ENCODE measurements around the gene ZNF136.

The ZNF136 gene

GRCh38 chr19:12198136-12198535 lies 35.2 kb downstream of the ZNF136 start:
- TF ChIP-seq POLR2AphosphoS5 (IDR thresholded peaks at IDR 0.05; ENCODE audit: low read depth, low read length) (no peak), SIN3A (IDR thresholded peaks at IDR 0.05; ENCODE audit: borderline replicate concordance, insufficient read depth, low read length) (no peak)

- TF ChIP-seq SIN3A (IDR thresholded peaks at IDR 0.05; ENCODE audit: borderline replicate concordance, insufficient read depth, low read length) = no peak
- TF ChIP-seq REST (IDR thresholded peaks at IDR 0.05; ENCODE audit: insufficient read depth in 1 of 2, low read depth in 2 of 2, low read length in 2 of 2) = no peak
- no peak for TF ChIP-seq TAF1 (IDR thresholded peaks at IDR 0.05; ENCODE audit: borderline replicate concordance, insufficient read depth, low read length)
- no peak for TF ChIP-seq FOXP2 (optimal IDR thresholded peaks at IDR 0.05; ENCODE audit: borderline replicate concordance, extremely low read depth, extremely low read length, insufficient read depth)
- TF ChIP-seq POLR2AphosphoS5 (IDR thresholded peaks at IDR 0.05; ENCODE audit: low read depth, low read length) = no peak
Observed at GRCh38 chr19:12199757-12200419, 37.0 kb downstream of the ZNF136 start.

GRCh38 chr19:12202250-12202649 lies 39.4 kb downstream of the ZNF136 start:
- TF ChIP-seq TAF1 (IDR thresholded peaks at IDR 0.05; ENCODE audit: borderline replicate concordance, insufficient read depth, low read length) (no peak), POLR2AphosphoS5 (IDR thresholded peaks at IDR 0.05; ENCODE audit: low read depth, low read length) (no peak), SIN3A (IDR thresholded peaks at IDR 0.05; ENCODE audit: borderline replicate concordance, insufficient read depth, low read length) (no peak), REST (IDR thresholded peaks at IDR 0.05; ENCODE audit: insufficient read depth in 1 of 2, low read depth in 2 of 2, low read length in 2 of 2) (no peak), FOXP2 (optimal IDR thresholded peaks at IDR 0.05; ENCODE audit: borderline replicate concordance, extremely low read depth, extremely low read length, insufficient read depth) (no peak)

GRCh38 chr19:12205296-12205695 lies 42.4 kb downstream of the ZNF136 start:
- no peak for TF ChIP-seq SIN3A (IDR thresholded peaks at IDR 0.05; ENCODE audit: borderline replicate concordance, insufficient read depth, low read length)
- TF ChIP-seq POLR2AphosphoS5 (IDR thresholded peaks at IDR 0.05; ENCODE audit: low read depth, low read length) = no peak
- no peak for TF ChIP-seq FOXP2 (optimal IDR thresholded peaks at IDR 0.05; ENCODE audit: borderline replicate concordance, extremely low read depth, extremely low read length, insufficient read depth)
- TF ChIP-seq TAF1 (IDR thresholded peaks at IDR 0.05; ENCODE audit: borderline replicate concordance, insufficient read depth, low read length) = no peak
- no peak for TF ChIP-seq REST (IDR thresholded peaks at IDR 0.05; ENCODE audit: insufficient read depth in 1 of 2, low read depth in 2 of 2, low read length in 2 of 2)

GRCh38 chr19:12208221-12208620 lies 45.3 kb downstream of the ZNF136 start:
- TF ChIP-seq FOXP2 (optimal IDR thresholded peaks at IDR 0.05; ENCODE audit: borderline replicate concordance, extremely low read depth, extremely low read length, insufficient read depth) (no peak), TAF1 (IDR thresholded peaks at IDR 0.05; ENCODE audit: borderline replicate concordance, insufficient read depth, low read length) (no peak), POLR2AphosphoS5 (IDR thresholded peaks at IDR 0.05; ENCODE audit: low read depth, low read length) (no peak), SIN3A (IDR thresholded peaks at IDR 0.05; ENCODE audit: borderline replicate concordance, insufficient read depth, low read length) (no peak), REST (IDR thresholded peaks at IDR 0.05; ENCODE audit: insufficient read depth in 1 of 2, low read depth in 2 of 2, low read length in 2 of 2) (no peak)

Data from PFSK-1 (cell line).